Stimulated activated CD8-positive, alpha-beta memory T cell treated with anti-CD3 and anti-CD28 coated beads, Interleukin-12 subunit alpha, Interleukin-12 subunit beta, amount 100 ng/mL, for 1 hour (primary cell): ENCODE results near the gene SYVN1.
"Not testable (repeated sequence)": the region's sequence is repeated elsewhere in the genome, so short reads cannot be mapped to it uniquely, and the experiment has no call there.

Source experiments
- DNase-seq: peaks from one replicate; pipeline ENCODE4 v3.0.0-alpha.2; 2020; ENCODE audit warnings: low read depth

The SYVN1 gene

GRCh38 chr11:65151331-65151899 lies 17.1 kb upstream of the SYVN1 start:
- no peak for DNase-seq

- no peak for DNase-seq
Measured at GRCh38 chr11:65150509-65151299, 16.4 kb upstream of the SYVN1 start.

GRCh38 chr11:65150131-65150508 lies 15.8 kb upstream of the SYVN1 start:
- not testable (repeated sequence) for DNase-seq

- DNase-seq: no peak
Measured at GRCh38 chr11:65148657-65149056, 14.3 kb upstream of the SYVN1 start.

GRCh38 chr11:65147352-65148075 lies 13.2 kb upstream of the SYVN1 start:
- DNase-seq: no peak

- DNase-seq: no peak
Measured at GRCh38 chr11:65141896-65142494, 7.7 kb upstream of the SYVN1 start.

- DNase-seq: no peak
Measured at GRCh38 chr11:65136515-65137096, 2.3 kb upstream of the SYVN1 start.

GRCh38 chr11:65135633-65136145 lies 1.4 kb upstream of the SYVN1 start:
- no peak for DNase-seq

GRCh38 chr11:65134952-65135632 lies 773 bp upstream of the SYVN1 start:
- peak; percentile 70 for DNase-seq

GRCh38 chr11:65133724-65134123 lies 595 bp downstream of the SYVN1 start:
- DNase-seq: no peak

GRCh38 chr11:65132988-65133700 lies 1.2 kb downstream of the SYVN1 start:
- no peak for DNase-seq

- DNase-seq: no peak
Measured at GRCh38 chr11:65132238-65132987, 1.9 kb downstream of the SYVN1 start.

- no peak for DNase-seq
Measured at GRCh38 chr11:65131895-65132237, 2.5 kb downstream of the SYVN1 start.

- DNase-seq: no peak
Measured at GRCh38 chr11:65131417-65131776, 2.9 kb downstream of the SYVN1 start.

GRCh38 chr11:65130631-65131416 lies 3.5 kb downstream of the SYVN1 start:
- no peak for DNase-seq

- no peak for DNase-seq
Measured at GRCh38 chr11:65129649-65130441, 4.5 kb downstream of the SYVN1 start.

- no peak for DNase-seq
Measured at GRCh38 chr11:65128182-65129145, 5.9 kb downstream of the SYVN1 start.
